GM21515 (cell line): ENCODE measurements around the gene ADPRHL1.

Experiments used
- ATAC-seq: cut with Tn5 transposase; IDR thresholded peaks from one replicate; pipeline ENCODE4 v1.9.1; 2021; ENCODE audit not compliant: unreplicated experiment

The ADPRHL1 gene

DNA sequence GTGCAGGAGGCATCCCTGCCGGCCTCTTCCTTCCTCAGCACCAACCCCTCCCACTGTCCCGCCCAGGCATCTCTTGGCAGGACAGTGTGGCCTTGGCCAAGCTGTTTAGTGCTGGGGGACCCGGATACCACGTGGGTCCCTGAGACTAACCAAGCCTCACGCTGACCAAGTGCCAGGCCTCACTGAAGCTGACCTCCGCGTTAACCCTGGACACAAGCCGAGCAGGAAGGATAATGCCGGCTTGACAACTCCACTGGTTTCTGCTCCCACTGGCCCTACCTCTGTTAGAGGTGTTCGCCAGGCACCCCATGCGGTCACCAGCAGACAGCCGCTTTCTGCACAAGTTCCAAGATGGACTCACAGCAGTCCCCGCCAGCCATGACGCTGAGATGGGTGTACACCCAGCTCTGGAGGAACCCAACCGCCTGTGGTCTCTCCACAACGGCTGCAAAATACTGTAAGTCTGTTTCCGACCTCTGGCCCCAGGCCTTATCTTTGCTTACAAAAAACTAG, 101.7 kb downstream of the ADPRHL1 start:
- no peak for ATAC-seq

DNA sequence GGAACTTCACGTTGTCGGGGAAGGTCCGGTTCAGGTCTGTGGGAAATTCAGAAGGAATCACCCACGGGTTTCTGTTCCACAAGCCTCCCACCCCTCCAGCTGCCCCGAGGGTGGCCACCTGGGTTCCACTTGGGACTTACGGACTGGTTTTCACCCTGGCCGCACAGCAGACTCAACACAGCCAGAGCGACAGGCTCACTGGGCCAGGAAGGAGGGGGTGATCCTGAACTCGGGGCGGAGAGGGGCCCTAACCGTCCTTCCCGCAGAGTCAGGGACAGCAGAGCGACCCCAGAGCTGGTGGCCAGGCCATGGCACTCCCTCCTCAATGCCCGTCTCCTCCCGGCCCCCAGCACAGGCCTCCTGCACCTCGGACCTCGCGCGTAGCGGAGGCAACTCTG, 102.4 kb downstream of the ADPRHL1 start:
- no peak for ATAC-seq

DNA sequence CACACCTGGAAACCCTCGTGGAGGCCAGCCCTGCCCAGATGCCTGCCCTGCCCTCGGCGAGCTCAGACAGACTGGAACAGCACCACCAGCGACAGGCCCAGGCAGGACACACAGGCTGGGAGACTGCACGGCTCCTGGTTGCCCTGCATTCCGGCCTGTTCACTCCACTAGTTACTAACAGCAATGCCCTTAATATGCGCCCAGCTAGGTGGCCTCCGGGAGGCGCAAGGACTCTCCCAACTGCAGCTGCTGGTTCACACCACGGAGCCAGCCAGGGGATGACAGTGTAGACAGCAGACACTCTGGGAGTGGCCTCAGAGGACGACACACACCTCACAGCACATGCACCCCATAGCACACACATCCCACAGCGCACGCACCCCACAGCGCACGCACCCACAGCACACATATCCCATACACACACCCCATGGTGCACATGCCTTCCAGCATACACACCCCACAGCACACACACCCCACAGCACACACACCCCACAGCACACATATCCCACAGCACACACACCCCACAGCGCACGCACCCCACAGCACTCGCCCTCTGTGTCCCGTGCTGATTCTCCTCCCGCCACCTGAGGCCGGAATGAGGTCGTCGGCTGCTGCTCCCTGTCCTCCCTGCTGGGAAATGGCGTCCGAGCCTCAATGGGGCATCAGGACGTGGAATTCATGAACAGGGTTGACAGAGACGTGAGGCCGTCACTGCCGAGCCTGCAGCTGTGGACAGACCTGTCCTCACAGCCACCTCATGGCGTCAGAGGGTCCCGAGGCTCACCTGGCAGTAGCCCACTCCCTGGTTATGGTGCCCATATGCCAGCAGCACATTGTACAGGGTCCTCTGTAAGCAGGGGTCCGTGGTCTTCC, 103.0 kb downstream of the ADPRHL1 start:
- no peak for ATAC-seq
